Measurements from ENCODE around the gene HMGCS2.
"Not testable (repeated sequence)": the region's sequence is repeated elsewhere in the genome, so short reads cannot be mapped to it uniquely, and the experiment has no call there.

HMGCS2 gene

DNA sequence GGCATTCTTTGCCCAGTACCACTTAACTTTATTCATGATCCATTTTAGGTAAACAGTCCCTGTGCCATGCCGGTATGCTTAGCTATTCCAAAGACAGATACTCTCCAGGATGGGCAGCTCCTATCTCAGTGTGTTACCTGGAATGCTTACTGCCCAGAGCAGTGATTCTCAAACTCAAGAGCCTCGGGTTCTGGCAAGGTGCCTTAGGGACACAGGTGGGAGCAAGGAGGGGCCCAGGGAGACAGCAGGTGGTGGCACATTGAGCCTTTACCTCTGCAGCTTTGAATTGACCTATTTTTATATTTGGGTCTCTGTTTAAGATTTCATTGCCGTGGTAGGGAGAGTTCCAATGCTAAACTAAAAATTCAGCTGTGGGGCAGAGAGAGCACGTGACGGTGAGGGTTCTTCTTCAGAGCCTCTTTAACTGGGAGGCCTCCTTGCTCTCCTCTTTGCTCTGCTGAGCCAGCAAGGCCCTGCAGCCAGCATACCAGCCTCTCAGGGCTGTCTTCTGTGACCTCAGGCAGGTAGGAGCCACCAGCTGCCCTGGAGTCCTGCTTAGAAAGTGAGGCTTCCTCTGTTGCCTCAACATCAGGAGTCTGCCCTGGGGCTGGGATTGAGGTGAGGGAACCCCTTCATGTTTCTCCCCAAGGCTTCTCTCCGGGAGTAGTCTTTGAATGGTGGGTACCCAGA is 36.8 kb downstream of the HMGCS2 start:
- no peak for DNase-seq (ENCODE audit: low read depth in 3 of 3, low spot score in 1 of 3)

DNA sequence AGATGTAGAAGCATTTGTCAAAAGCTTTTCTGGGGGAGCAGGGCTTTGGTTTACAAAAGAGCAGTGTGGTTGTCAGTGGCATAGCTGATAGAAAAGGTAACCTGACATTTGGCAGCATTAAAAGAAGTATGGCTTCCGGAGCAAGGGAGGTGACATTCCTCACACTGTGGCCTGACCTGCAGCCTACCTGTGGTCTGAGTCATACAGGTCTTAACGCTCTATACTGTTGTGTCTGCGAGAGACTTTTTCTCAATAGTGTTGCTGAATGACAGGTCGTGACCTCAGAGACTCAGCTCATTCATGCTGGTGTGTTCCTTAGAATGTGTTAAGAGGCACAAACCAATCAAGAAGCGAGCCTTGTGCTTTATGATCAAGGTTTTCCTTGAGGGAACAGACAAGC is 37.6 kb downstream of the HMGCS2 start:
- DNase-seq (ENCODE audit: low read depth in 3 of 3, low spot score in 1 of 3) = no peak

DNA sequence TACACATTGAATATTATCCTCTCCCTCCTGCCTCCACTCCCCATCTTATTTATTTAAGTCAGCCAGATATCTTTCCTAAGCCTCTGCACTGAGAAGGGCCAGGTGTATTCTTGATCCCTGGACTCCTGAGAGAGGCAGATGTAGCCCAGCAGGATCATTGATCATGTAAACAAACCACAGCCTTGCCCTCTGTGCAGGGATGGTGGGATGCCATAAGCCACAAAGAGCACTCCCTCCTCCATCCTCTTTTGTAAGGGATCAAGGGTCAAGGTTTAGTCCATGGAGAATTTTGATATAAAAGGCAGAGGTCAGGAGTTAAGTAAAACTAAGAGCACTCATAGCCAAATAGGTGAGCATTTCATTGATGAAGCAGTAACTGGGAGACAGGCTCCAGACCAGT is 39.7 kb downstream of the HMGCS2 start:
- no peak for DNase-seq (ENCODE audit: low read depth in 3 of 3, low spot score in 1 of 3)

DNA sequence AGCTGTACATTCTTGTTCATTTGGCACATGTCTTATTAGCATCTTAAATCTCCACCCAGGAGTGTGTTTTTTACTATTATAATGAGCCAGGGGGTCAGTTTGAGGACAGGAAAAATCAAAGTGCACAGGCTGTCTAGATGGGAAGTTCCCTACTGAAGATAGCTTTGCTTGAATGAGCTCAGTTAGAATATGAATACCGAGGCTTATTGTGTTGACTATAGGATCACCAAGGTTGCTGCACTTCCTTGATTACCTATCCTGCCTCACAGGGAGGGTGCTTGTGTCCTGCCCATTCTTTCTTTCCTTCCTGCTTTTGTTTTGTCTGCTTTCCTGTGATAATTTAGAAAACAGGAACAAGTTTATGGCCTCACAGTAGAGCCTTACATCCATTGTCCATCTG is 40.7 kb downstream of the HMGCS2 start:
- DNase-seq (ENCODE audit: low read depth in 3 of 3, low spot score in 1 of 3) = no peak

DNA sequence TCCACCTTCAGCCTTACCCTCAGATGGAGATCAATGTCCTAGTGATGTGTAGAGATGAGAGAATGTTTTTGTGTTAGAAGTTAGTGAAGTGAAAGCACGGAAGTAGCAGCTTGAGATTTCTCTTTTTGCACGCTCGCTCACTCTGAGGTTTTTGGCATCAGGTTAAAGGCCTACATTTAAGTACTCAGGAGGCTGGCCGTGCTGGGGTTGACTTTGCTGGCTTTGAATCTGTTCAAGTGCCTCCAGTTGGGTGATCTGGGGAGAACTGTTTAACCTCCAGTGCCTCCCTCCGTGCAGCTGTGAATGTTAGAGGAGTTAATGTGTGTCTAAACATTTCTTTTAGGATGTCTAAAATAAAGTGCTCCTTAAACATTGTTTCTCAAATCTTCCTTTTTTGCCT is 43.1 kb downstream of the HMGCS2 start:
- DNase-seq (ENCODE audit: low read depth in 3 of 3, low spot score in 1 of 3) = no peak

DNA sequence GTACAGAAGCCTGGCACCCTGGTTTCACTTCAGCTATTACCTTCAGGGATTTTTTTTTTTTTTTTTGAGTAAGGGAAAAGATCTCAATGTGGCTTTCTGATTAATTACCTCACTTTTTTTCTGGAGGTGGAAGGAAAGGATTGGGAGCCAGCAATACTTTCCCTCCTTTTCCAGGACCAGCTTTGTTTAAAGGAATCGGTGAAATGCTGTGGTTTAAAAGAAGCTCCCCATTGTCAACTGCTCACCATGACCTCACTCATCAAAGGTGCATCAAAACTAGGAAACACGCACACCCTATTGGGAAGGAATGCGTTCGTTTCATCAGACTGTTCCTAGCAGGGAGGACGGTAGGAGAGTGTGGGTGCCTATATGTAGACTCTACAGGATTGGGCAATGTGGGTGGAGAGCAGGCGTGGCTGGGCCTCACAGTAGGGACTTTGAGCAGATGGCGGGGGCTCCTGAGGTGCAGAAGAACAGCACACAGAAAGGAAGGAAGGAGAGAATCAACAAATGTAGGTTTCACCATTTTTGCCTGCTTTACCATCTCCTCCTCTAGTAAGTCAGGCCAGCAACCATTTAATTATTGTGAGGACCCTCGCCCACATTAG is 44.0 kb downstream of the HMGCS2 start:
- DNase-seq (ENCODE audit: low read depth in 3 of 3, low spot score in 1 of 3) = no peak

DNA sequence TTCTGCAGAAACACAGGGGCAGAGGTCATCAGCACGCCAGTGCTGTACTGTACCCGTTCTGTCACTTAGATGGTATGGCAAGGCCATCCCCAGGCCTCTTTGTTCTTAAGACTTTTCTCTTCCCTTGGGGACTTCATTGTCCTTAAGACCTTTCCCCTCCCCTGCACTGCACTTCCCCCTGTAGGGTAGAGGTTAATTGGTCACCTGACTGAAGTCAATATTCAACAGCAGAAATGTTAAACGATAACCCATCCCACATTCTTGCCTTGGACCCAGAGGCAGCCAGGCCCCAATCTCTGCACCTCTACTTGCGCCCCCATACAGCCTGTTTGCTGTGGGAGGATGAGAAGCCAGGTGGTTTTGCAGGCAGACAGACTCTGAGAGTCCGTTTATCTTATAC is 46.8 kb downstream of the HMGCS2 start:
- no peak for DNase-seq (ENCODE audit: low read depth in 3 of 3, low spot score in 1 of 3)

DNA sequence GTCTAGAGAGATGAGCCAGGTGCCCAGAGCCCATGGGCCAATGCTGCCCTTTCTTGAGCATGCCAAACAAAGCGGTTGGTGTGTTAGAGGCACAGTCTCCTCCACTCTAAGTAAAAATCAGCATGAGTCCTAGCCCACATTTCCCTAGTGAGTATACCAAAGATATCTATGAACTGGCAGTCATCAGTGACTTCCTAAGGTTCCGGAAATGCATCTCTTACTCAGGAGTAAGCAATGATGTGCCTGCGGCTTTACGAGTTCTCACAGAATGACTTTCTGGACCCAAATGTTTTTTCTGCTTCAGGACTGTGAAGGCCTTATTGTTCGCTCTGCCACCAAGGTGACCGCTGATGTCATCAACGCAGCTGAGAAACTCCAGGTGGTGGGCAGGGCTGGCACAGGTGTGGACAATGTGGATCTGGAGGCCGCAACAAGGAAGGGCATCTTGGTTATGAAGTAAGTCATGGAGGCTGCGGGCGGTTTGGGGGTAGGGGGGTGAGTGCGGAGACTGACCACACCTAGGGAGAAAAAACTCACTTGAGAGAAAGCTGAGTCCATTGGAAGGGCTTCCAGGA is 47.8 kb downstream of the HMGCS2 start:
- DNase-seq (ENCODE audit: low read depth in 3 of 3, low spot score in 1 of 3) = no peak

DNA sequence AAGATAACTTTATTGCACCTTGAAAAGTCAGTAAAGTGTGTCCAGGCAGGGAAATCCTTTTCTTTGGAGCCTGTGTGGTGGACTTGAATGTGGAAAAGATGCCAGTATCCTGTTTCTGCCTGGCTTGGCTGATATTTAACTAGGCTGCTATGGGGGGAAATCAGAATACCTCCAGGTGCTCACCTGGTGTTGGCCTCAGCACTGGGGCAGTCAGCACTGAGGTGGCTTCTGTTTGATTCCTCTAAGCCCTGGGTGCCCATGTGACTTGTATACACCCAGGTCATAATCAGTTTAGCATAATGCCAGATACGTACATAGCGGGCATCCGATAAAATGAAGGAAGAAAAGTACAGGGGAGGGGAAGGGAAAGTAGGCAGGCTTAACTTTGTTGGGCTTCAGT is 49.7 kb downstream of the HMGCS2 start:
- no peak for DNase-seq (ENCODE audit: low read depth in 3 of 3, low spot score in 1 of 3)

DNA sequence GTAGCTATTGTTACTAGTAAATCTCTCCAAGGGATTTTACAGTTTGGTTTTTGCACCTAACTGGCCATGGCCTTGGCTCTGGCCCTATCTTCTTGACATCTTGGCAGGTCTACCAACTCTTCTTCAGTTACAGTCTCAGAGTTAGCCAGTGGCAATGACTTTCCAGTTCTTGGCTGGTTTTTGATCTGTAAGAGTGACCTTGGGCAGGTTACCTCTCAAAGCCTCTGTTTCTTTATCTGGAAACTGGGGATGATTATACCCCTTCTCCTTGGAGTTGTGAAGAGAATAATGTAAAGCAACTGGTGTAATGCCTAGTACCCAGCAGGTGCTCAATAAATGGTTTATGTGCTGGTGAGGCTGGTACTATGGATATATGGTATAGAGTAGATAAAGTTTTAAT is 50.3 kb downstream of the HMGCS2 start:
- no peak for DNase-seq (ENCODE audit: low read depth in 3 of 3, low spot score in 1 of 3)

DNA sequence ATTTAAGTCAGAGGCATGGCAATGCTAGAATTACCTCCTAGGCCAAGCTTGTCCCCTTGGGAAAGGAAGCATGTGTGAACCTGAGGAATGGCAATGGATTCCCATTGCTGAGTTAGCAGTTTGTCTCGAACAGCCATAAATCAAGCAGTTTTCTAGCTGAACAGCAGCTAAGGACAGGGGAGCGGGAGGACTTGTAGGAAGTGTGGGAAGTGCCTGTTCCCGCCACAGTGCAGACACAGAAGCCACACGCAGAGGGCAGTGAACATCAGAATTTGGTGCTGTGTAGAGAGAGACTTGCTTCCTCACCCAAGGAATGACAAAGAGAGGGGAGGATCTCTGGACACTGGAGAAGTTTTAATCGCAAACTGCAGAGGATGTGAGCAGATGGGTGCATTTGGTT is 53.2 kb downstream of the HMGCS2 start:
- DNase-seq (ENCODE audit: low read depth in 3 of 3, low spot score in 1 of 3) = no peak

DNA sequence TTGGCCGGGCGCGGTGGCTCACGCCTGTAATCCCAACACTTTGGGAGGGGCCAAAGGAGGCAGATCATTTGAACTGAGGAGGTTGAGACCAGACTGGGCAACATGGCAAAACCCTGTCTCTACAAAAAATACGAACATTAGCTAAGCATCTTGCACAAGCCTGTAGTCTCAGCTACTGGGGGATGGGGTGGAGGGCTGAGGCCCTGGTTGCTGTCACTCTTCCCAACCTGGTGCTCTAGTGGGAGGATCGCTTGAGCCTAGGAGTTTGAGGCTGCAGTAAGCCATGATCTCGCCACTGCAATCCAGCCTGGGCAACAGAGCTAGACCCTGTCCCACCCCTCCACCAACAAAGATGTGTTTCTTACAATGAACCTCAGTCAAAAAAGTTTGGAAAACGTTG is 54.1 kb downstream of the HMGCS2 start:
- DNase-seq (ENCODE audit: low read depth in 3 of 3, low spot score in 1 of 3) = no peak

DNA sequence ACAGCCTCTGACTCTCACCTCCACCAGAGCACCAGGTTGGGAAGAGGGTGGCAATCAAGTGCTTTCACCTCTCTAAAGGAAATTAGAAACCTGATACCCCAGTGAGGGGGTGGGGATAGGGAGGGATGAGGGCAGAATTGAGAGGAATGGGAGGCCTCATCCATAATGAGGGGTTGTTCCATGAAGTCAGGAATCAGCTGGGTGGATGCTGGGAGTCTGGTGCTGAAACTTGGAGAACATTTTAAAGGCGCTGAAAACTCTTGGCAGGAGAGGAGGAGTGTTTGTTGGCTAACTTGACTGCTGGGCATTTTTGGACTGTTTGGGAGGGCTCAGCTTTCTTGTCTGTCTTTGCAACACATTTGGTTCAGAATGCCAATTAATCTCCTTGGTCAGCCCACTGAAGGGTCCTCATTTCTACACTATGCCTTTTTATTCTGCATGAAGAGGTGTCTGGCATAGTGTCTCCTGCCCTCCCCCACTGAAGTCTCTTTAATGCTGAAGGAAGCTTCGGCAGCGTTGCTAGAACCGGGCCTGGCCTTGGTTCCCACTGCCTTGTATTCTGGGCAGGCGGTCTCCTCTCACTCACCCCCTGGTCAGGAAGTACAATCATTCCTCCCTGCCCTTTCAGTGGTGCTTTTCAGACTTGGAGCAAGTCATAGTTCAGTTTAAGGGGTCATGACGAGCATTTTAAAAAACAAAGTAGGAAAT is 54.8 kb downstream of the HMGCS2 start:
- DNase-seq (ENCODE audit: low read depth in 3 of 3, low spot score in 1 of 3) = no peak

DNA sequence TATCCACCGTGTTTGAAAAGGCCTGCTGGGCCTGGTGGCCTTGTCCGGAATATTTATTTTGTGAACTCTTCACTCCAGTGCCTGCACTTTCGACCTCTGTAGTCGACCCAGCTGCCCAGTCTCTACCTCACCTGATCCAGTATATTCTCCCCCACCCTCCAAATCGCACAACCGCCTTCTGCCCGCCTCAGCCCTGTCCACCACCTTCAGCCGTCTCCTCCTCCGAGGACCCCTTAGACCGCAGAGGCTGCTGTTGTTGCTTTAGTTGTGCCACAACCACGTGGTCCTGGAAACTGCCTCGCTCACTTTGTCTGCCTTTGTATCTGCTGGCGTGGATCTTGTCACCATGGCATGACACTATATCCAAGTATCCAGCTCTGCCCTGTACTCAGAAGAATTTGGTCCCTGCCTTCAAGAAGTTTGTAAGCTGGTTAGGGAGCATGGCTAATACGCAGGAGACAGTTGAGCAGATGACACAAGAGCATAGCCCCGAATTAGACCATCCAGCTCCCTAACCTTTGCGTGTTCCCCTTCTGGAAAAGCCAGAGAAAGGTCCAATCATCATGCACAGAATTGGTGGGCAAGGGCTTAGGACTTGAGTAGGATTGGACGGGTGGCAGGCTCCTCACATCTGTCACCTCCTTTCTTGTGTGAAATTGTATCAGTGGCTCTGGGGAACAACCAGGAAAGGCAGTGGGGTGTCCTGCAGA is 55.5 kb downstream of the HMGCS2 start:
- DNase-seq (ENCODE audit: low read depth in 3 of 3, low spot score in 1 of 3) = no peak

DNA sequence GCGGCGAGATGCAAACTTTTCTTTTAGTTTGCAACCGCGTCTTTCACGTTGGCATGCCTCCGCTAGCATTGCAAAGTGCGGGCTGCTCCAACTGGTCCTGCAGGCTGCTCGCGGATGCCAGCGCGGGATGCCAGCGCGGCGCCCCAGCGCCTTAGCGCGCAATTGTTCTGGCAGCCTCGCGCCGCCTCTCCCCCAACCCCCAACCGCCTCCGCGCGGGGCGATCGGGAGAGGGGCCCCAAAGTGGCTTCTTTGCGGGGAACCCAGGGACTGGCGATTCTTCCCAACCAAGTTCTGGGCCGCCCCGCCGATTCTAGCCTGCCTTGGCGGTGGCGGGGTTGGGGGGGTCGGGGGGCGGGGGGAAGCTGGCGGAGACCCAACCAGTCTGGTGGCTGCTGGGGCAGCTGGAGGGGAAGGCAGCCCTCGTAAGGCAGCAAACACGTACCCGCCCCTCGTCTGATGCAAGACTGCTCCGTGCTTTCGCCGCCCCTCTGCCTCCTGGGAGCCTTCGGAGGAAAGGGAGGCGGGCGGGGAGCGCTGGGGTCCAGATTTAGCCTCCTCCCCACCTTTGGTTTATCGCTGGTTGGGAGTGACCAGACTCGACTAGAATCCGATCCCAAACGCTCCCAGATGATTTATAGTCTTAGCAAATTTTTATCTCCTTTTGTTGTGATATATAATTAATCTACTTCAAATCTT is 56.2 kb downstream of the HMGCS2 start:
- peak in 1 of 3 donors; percentile 18 for DNase-seq (ENCODE audit: low read depth in 3 of 3, low spot score in 1 of 3)

DNA sequence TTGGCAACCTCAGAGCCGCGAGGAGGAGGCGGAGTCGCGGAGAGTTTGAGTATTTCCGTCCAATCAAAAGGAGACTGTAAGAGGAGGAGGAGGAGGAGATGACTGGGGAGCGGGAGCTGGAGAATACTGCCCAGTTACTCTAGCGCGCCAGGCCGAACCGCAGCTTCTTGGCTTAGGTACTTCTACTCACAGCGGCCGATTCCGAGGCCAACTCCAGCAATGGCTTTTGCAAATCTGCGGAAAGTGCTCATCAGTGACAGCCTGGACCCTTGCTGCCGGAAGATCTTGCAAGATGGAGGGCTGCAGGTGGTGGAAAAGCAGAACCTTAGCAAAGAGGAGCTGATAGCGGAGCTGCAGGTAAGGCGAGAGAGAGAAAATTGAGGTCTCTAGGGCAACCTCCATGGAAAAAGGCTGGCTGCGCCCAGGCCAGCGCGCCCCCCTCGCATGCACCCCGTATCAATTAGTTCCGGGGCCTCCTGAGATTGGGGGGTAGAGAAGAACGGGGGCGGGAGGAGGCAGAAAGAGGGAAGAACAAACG is 56.8 kb downstream of the HMGCS2 start, which contains the start of gene PHGDH:
Gene PHGDH (plus strand): TSS at position 131 of the 538 bp plus-strand sequence. CDS start 89 bp downstream, at position 220.
- DNase-seq (ENCODE audit: low read depth in 3 of 3, low spot score in 1 of 3) = peak in 1 of 3 donors; percentile 12

DNA sequence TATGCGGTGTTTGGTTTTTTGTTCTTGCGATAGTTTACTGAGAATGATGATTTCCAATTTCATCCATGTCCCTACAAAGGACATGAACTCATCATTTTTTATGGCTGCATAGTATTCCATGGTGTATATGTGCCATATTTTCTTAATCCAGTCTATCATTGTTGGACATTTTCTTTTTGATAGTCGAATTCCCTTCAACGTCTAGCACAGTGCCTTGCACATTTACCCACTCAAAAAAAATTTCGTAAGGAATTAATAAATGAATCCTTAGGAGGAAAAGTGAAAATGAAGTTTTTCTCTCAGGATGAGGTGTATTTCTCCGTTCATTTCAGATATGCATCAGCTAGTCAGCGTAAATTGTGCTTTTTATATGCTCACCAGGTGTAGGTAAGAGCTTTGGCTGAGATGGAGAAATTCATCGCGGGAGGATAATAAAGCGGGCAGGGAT is 57.3 kb downstream of the HMGCS2 start:
- not testable (repeated sequence) for DNase-seq (ENCODE audit: low read depth in 3 of 3, low spot score in 1 of 3)

DNA sequence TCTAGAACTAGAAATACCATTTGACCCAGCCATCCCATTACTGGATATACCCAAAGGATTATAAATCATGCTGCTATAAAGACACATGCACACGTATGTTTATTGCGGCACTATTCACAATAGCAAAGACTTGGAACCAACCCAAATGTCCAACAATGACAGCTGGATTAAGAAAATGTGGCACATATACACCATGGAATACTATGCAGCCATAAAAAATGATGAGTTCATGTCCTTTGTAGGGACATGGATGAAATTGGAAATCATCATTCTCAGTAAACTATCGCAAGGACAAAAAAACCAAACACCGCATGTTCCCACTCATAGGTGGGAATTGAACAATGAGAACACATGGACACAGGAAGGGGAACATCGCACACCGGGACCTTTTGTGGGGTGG is 62.1 kb downstream of the HMGCS2 start:
- DNase-seq (ENCODE audit: low read depth in 3 of 3, low spot score in 1 of 3) = not testable (repeated sequence)

DNA sequence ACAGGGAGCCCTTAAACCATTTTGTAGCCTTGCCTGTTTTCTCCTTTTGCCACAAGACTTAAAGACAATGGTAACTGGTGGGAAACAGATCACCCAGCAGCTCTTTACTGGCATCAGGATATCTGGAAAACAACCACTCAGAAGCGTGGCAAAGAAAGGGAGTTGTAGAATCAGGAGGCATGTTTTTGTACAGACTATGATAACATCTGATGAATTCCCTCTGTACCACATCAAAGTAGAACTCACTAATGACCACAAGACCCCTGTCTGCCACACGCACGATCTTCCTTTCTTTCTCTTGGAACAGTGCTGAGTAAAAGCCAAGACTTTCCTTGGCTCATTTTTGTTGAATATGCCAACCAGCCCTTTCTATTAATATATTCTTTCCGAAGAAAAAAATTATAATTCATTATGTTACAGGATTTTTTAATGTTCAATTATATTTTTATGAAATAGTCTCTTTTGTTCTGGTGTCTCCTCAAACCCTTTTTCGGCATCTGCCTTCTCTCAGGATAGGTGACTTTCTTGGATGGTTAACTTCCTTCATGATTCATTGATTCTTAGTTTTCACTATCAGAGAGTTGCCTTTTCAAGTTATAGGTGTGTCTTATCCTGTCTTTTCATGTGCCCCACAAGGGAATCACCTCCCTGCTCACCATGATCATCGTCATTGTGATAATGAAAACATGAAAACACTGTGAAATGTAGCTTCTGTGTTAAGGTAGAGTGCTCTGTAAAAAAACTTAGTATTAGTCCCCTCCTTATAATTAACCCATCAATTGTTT is 64.8 kb downstream of the HMGCS2 start:
- DNase-seq (ENCODE audit: low read depth in 3 of 3, low spot score in 1 of 3) = no peak

DNA sequence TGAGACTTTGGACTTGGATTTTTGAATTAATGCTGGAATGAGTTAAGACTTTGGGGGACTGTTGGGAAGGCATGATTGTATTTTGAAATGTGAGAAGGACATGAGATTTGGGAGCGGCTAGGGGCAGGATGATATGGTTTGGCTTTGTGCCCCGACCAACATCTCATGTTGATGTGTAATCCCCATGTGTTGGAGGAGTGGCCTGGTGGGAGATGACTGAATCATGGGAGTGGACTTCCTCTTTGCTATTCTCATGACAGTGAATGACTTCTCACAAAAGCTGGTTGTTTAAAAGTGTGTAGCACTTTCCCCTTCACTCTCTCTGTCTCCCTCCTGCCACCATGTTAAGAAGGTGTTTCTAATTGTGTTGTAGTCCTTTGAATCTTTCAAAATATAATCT is 66.3 kb downstream of the HMGCS2 start:
- DNase-seq (ENCODE audit: low read depth in 3 of 3, low spot score in 1 of 3) = no peak

All from stimulated activated CD4-positive, alpha-beta T cell treated with anti-CD3 and anti-CD28 coated beads, TNF-alpha, amount 100 ng/mL, for 1 hour (primary cell).